ENCODE data around the gene WDR33.
"Not testable (repeated sequence)": the region's sequence is repeated elsewhere in the genome, so short reads cannot be mapped to it uniquely, and the experiment has no call there.

WDR33 gene

GRCh38 chr2:127807678-127808353 is 3.2 kb downstream of the WDR33 start:
- DNase-seq, result no peak

- not testable (repeated sequence) for DNase-seq
Observed at GRCh38 chr2:127806860-127807259, 4.1 kb downstream of the WDR33 start.

GRCh38 chr2:127805491-127805890 is 5.5 kb downstream of the WDR33 start:
- DNase-seq, result no peak

GRCh38 chr2:127799926-127800325 is 11.0 kb downstream of the WDR33 start:
- no peak for DNase-seq

GRCh38 chr2:127796389-127796788 is 14.6 kb downstream of the WDR33 start:
- no peak for DNase-seq

GRCh38 chr2:127794901-127795300 is 16.1 kb downstream of the WDR33 start:
- not testable (repeated sequence) for DNase-seq

GRCh38 chr2:127792805-127793204 is 18.2 kb downstream of the WDR33 start:
- DNase-seq, result no peak

GRCh38 chr2:127790694-127791529 is 20.1 kb downstream of the WDR33 start:
- DNase-seq, result no peak

- DNase-seq, result no peak
Observed at GRCh38 chr2:127786048-127786809, 24.7 kb downstream of the WDR33 start.

GRCh38 chr2:127784965-127785518 is 25.9 kb downstream of the WDR33 start:
- DNase-seq, result no peak

GRCh38 chr2:127783101-127783500 is 27.9 kb downstream of the WDR33 start:
- DNase-seq, result no peak

- DNase-seq, result no peak
Observed at GRCh38 chr2:127778850-127779249, 32.1 kb downstream of the WDR33 start.

GRCh38 chr2:127778447-127778846 is 32.5 kb downstream of the WDR33 start:
- DNase-seq, result no peak

GRCh38 chr2:127776122-127776780 is 34.7 kb downstream of the WDR33 start:
- DNase-seq, result no peak

- no peak for DNase-seq
Observed at GRCh38 chr2:127771756-127772155, 39.2 kb downstream of the WDR33 start.

- DNase-seq, result no peak
Observed at GRCh38 chr2:127770973-127771735, 39.8 kb downstream of the WDR33 start.

GRCh38 chr2:127770534-127770933 is 40.4 kb downstream of the WDR33 start:
- DNase-seq, result not testable (repeated sequence)

- no peak for DNase-seq
Observed at GRCh38 chr2:127769587-127769986, 41.4 kb downstream of the WDR33 start.

GRCh38 chr2:127768775-127769479 is 42.0 kb downstream of the WDR33 start:
- no peak for DNase-seq

GRCh38 chr2:127763776-127764175 is 47.2 kb downstream of the WDR33 start:
- DNase-seq, result no peak

- no peak for DNase-seq
Observed at GRCh38 chr2:127762846-127763245, 48.1 kb downstream of the WDR33 start.
